HepG2 (cell line): Measurements from ENCODE around the gene FCHSD1. TPM values are rescaled to one million over a fixed set of nuclear protein-coding genes. Genes with fewer than 3 reads are reported as not detected.

Experiments used
- CBX1 ChIP-seq: IDR thresholded peaks from one replicate; pipeline ENCODE4 v1.6.1; 2016; ENCODE audit warnings: antibody characterized with exemption, low read depth
- CCDC6 ChIP-seq: sonication (generic); formaldehyde crosslinking; IDR thresholded peaks from 2 replicates; pipeline ENCODE4 v1.8.1; 2022; ENCODE audit warnings: mild to moderate bottlenecking, missing genetic modification reagents, moderate library complexity
- DNMT1 ChIP-seq: sonication (generic); formaldehyde crosslinking; IDR thresholded peaks from 2 replicates; pipeline ENCODE4 v1.5.1; 2020; ENCODE audit warnings: mild to moderate bottlenecking, missing genetic modification reagents
- GTF3A ChIP-seq: sonication (generic); formaldehyde crosslinking; conservative IDR thresholded peaks from 2 replicates; pipeline ENCODE4 v1.4.0; 2020; ENCODE audit warnings: mild to moderate bottlenecking, missing genetic modification reagents
- MXI1 ChIP-seq: IDR thresholded peaks from 3 replicates; pipeline ENCODE4 v1.6.1; 2012; ENCODE audit warnings: low read depth, low read length, inconsistent platforms, borderline replicate concordance
- PHF8 ChIP-seq: sonication (generic); formaldehyde crosslinking; IDR thresholded peaks from 2 replicates; pipeline ENCODE4 v1.5.0; 2020; ENCODE audit warnings: missing genetic modification reagents
- POLR2G ChIP-seq: fragments of 200-400 bp; formaldehyde crosslinking; IDR thresholded peaks from 2 replicates; pipeline ENCODE4 v1.6.1; 2018; ENCODE audit warnings: mild to moderate bottlenecking, low read depth, low read length, moderate library complexity
- RBFOX2 ChIP-seq: fragments of 200-400 bp; formaldehyde crosslinking; IDR thresholded peaks from 2 replicates; pipeline ENCODE4 v1.6.1; 2017; ENCODE audit warnings: low read depth, mild to moderate bottlenecking, low read length
- SIN3A ChIP-seq: IDR thresholded peaks from 2 replicates; pipeline ENCODE4 v1.6.1; 2011; ENCODE audit warnings: low read depth, mild to moderate bottlenecking, control low read depth, low read length, borderline replicate concordance
- SP4 ChIP-seq: sonication (generic); formaldehyde crosslinking; IDR thresholded peaks from 2 replicates; pipeline ENCODE4 v1.8.1; 2023; ENCODE audit warnings: mild to moderate bottlenecking, missing genetic modification reagents
- TFDP1 ChIP-seq: IDR thresholded peaks from 2 replicates; pipeline ENCODE4 v1.6.1; 2016; ENCODE audit warnings: missing compliant biosample characterization, missing genetic modification reagents, borderline replicate concordance
- UBTF ChIP-seq: sonication (generic); formaldehyde crosslinking; IDR thresholded peaks from 2 replicates; pipeline ENCODE4 v1.4.0; 2020; ENCODE audit warnings: mild to moderate bottlenecking, missing genetic modification reagents
- ZFX ChIP-seq: sonication (generic); formaldehyde crosslinking; IDR thresholded peaks from 2 replicates; pipeline ENCODE4 v1.4.0; 2020; ENCODE audit warnings: mild to moderate bottlenecking, low read depth, missing genetic modification reagents, moderate library complexity
- ZNF292 ChIP-seq: sonication (generic); formaldehyde crosslinking; IDR thresholded peaks from 2 replicates; pipeline ENCODE4 v1.8.1; 2022; ENCODE audit warnings: mild to moderate bottlenecking, low read depth, missing genetic modification reagents, borderline replicate concordance
- ZNF331 ChIP-seq: sonication (generic); formaldehyde crosslinking; IDR thresholded peaks from 2 replicates; pipeline ENCODE4 v1.4.0; 2020; ENCODE audit warnings: missing genetic modification reagents
- ZNF430 ChIP-seq: sonication (generic); formaldehyde crosslinking; IDR thresholded peaks from 2 replicates; pipeline ENCODE4 v1.9.0; 2021; ENCODE audit warnings: mild to moderate bottlenecking, missing genetic modification reagents
- ZNF441 ChIP-seq: sonication (generic); formaldehyde crosslinking; IDR thresholded peaks from 2 replicates; pipeline ENCODE4 v1.7.0; 2021; ENCODE audit warnings: missing genetic modification reagents, borderline replicate concordance
- ZNF468 ChIP-seq: sonication (generic); formaldehyde crosslinking; IDR thresholded peaks from 2 replicates; pipeline ENCODE4 v1.8.0; 2022; ENCODE audit warnings: mild to moderate bottlenecking, moderate library complexity, missing genetic modification reagents
- ZNF598 ChIP-seq: sonication (generic); formaldehyde crosslinking; IDR thresholded peaks from 2 replicates; pipeline ENCODE4 v1.5.1; 2020; ENCODE audit warnings: mild to moderate bottlenecking, missing genetic modification reagents, borderline replicate concordance
- polyA plus RNA-seq, 8 experiments: library from polyadenylated mRNA; depleted of rRNA in 3 of 8; stranded (reverse) in 7 of 8; unstranded in 1 of 8; fragments of >200 nt; fragmentation: Illumina TruSeq in 4 of 8; extraction: Trizol in 4 of 8; gene quantifications; 2 replicates each; pipeline versions ENCODE4 v1.2.1 to v1.2.3, GENCODE V29; 2011 to 2016; ENCODE audit warnings: low read depth in 4 of 8, missing spikeins in 1 of 8, mixed read lengths in 1 of 8; ENCODE audit not compliant: insufficient read depth in 1 of 8
- total RNA-seq, 5 experiments: library from RNA; depleted of rRNA; stranded (reverse); fragments of >200 nt; fragmentation: Illumina TruSeq; extraction: Trizol; gene quantifications; 2 replicates each; pipeline ENCODE4 v1.2.3, GENCODE V29; 2016; ENCODE audit warnings: low read depth in 1 of 5
- TF ChIP-seq, protein P1 (sequence below): sonication (generic); formaldehyde crosslinking; IDR thresholded peaks from 2 replicates; pipeline ENCODE4 v1.5.0; 2020; ENCODE audit warnings: missing genetic modification reagents
- TF ChIP-seq, protein P2 (sequence below): sonication (generic); formaldehyde crosslinking; IDR thresholded peaks from 2 replicates; pipeline ENCODE4 v1.4.0; 2020; ENCODE audit warnings: mild to moderate bottlenecking, missing genetic modification reagents
- TF ChIP-seq, protein P3 (sequence below): IDR thresholded peaks from 2 replicates; pipeline ENCODE4 v1.6.1; 2016; ENCODE audit warnings: missing biosample characterization, missing genetic modification reagents, low read depth

FCHSD1 gene
- total and polyA plus RNA-seq, 2 of the 13 experiments (the other 11 are each of a cell fraction or from before 2014, with no cell fraction given), result 5.5 to 15.4 TPM

DNA sequence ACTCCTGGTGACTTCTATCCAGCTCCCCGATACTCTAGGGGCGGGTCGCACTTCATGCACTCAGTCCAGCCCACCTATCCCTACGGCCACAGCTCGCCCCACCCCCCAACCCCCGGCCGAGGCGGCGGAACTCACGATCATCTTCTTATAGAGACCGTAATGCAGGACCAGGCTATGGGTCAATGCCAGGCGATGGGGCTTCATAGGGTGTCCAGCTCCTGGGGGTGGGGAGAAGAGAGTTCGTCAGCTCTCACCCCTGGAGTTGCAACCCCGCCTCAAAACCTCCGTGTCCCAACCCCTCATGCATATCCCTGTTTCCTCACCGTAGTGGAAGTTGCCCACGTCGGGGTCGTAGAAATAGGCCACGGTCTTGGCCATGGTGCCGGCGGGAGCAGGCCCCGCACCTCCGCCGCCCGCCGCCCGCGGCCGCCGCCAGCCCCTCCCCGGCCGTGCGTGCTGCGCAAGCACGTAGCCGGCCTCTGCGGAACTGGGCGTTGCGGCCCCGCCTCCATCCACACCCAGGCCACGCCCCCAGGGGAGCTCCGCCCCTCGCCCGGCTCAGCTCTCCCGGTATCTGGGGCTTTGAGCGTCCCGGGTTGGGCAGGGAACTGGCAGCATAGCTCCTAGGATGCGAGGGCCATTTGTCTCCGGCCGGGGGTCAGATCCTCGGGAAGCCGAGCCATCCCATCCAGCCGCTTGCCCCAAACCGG lies 14.7 kb downstream of the FCHSD1 start, which contains the start of the genes HDAC3 and RELL2 (continued):
- TF ChIP-seq MXI1 (peak; percentile 60; the same call in 1 of the 3 replicates), ZNF598 (CRISPR knock-in tag) (no peak), DNMT1 (CRISPR knock-in tag) (peak; percentile 13; the same call in 1 of the 2 replicates), SIN3A (no peak; the same call in 1 of the 2 replicates), POLR2G (peak; percentile 86), TFDP1 (CRISPR knock-in tag) (peak; percentile 29; the same call in 1 of the 2 replicates), RBFOX2 (peak; percentile 80), ZNF468 (CRISPR knock-in tag) (no peak), PHF8 (CRISPR knock-in tag) (peak; percentile 76), UBTF (CRISPR knock-in tag) (peak; percentile 39; the same call in 1 of the 2 replicates), ZNF441 (CRISPR knock-in tag) (no peak), ZFX (CRISPR knock-in tag) (peak; percentile 94), GTF3A (CRISPR knock-in tag) (0 out of 2 replicates have a peak, but pooled peaks have one; percentile 58), CBX1 (peak; percentile 18), ZNF292 (CRISPR knock-in tag) (peak; percentile 17; the same call in 1 of the 2 replicates), SP4 (CRISPR knock-in tag) (peak; percentile 99), ZNF430 (CRISPR knock-in tag) (no peak), ZNF331 (CRISPR knock-in tag) (no peak; the same call in 1 of the 2 replicates), CCDC6 (CRISPR knock-in tag) (peak; percentile 73; the same call in 1 of the 2 replicates)
- TF ChIP-seq, protein P1, sequence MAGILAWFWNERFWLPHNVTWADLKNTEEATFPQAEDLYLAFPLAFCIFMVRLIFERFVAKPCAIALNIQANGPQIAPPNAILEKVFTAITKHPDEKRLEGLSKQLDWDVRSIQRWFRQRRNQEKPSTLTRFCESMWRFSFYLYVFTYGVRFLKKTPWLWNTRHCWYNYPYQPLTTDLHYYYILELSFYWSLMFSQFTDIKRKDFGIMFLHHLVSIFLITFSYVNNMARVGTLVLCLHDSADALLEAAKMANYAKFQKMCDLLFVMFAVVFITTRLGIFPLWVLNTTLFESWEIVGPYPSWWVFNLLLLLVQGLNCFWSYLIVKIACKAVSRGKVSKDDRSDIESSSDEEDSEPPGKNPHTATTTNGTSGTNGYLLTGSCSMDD, result no peak
- TF ChIP-seq, protein P2, sequence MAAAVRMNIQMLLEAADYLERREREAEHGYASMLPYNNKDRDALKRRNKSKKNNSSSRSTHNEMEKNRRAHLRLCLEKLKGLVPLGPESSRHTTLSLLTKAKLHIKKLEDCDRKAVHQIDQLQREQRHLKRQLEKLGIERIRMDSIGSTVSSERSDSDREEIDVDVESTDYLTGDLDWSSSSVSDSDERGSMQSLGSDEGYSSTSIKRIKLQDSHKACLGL (CRISPR knock-in tag), result peak; percentile 18; the same call in 1 of the 2 replicates
- TF ChIP-seq, protein P3, sequence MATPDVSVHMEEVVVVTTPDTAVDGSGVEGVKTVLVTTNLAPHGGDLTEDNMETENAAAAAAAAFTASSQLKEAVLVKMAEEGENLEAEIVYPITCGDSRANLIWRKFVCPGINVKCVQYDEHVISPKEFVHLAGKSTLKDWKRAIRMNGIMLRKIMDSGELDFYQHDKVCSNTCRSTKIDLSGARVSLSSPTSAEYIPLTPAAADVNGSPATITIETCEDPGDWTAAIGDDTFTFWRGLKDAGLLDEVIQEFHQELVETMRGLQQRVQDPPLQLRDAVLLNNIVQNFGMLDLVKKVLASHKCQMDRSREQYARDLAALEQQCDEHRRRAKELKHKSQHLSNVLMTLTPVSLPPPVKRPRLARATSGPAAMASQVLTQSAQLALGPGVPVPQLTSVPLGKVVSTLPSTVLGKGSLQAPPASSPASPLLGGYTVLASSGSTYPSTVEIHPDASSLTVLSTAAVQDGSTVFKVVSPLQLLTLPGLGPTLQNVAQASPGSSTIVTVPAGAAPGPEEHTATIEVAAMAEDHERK (CRISPR knock-in tag), result peak; percentile 88
